ENCODE results near the gene MAPKAP1.

- TF ChIP-seq CTCF (conservative IDR thresholded peaks at IDR 0.05 in 1 of 2, IDR thresholded peaks at IDR 0.05 in 1 of 2; ENCODE audit: extremely low read depth in 1 of 2, insufficient read depth in 1 of 2, low read depth in 1 of 2, low read length in 2 of 2) (no peak), EZH2 (IDR thresholded peaks at IDR 0.05; ENCODE audit: borderline replicate concordance, low read length) (no peak)
Measured at GRCh38 chr9:125399165-125399564, 307.8 kb downstream of the MAPKAP1 start.

All from mammary epithelial cell (primary cell).